WTC11 (cell line): Measurements from ENCODE around the gene PPP1R16B. TPM values are rescaled to one million over a fixed set of nuclear protein-coding genes. Genes with fewer than 3 reads are reported as not detected.

Experiments used
- ATAC-seq: fragments of 200-7000 bp; cut with Tn5 transposase; 2 replicates; pipeline ENCODE4 v1.10.0; 2021; ENCODE audit warnings: mild to moderate bottlenecking, moderate library complexity
- CTCF ChIA-PET: fragments of 300-600 bp; sonication (Branson Sonifier 250); formaldehyde crosslinking; loops from one replicate; lab custom pipeline; 2021; ENCODE audit warnings: antibody characterized with exemption; lab: Charles Lee
- POLR2A ChIA-PET: fragments of 350-600 bp; sonication (Branson Sonifier 250); formaldehyde crosslinking; loops from one replicate; lab custom pipeline; 2021; ENCODE audit warnings: antibody characterized with exemption; lab: Charles Lee
- DNase-seq: peaks from one replicate; pipeline ENCODE4 v3.0.0; 2021; ENCODE audit warnings: low spot score
- H3K27ac Mint-ChIP-seq: 2 replicates; pipeline ENCODE4 v1.8.0; 2021; ENCODE audit warnings: mixed read lengths
- H3K27me3 Mint-ChIP-seq: 2 replicates; pipeline ENCODE4 v1.8.0; 2021; ENCODE audit warnings: low read depth, mild to moderate bottlenecking, moderate library complexity, mixed read lengths
- H3K36me3 Mint-ChIP-seq: 2 replicates; pipeline ENCODE4 v1.8.0; 2021; ENCODE audit warnings: mixed read lengths
- H3K4me1 Mint-ChIP-seq: 2 replicates; pipeline ENCODE4 v1.8.0; 2022; ENCODE audit warnings: mixed read lengths
- H3K4me3 Mint-ChIP-seq: 2 replicates; pipeline ENCODE4 v1.8.0; 2021; ENCODE audit warnings: mild to moderate bottlenecking, moderate library complexity, mixed read lengths
- H3K9me3 Mint-ChIP-seq: 2 replicates; pipeline ENCODE4 v1.8.0; 2021; ENCODE audit warnings: mixed read lengths
- CREB1 ChIP-seq: sonication (generic); formaldehyde crosslinking; IDR thresholded peaks from 2 replicates; pipeline ENCODE4 v1.8.0; 2023; ENCODE audit warnings: mild to moderate bottlenecking, missing genetic modification reagents
- CREM ChIP-seq: sonication (generic); formaldehyde crosslinking; IDR thresholded peaks from 2 replicates; pipeline ENCODE4 v1.8.1; 2022; ENCODE audit warnings: mild to moderate bottlenecking, missing genetic modification reagents, moderate library complexity
- E2F1 ChIP-seq: sonication (generic); formaldehyde crosslinking; IDR thresholded peaks from 2 replicates; pipeline ENCODE4 v1.8.0; 2022; ENCODE audit warnings: mild to moderate bottlenecking, missing genetic modification reagents
- E2F5 ChIP-seq: sonication (generic); formaldehyde crosslinking; IDR thresholded peaks from 2 replicates; pipeline ENCODE4 v1.8.1; 2022; ENCODE audit warnings: mild to moderate bottlenecking, moderate library complexity, missing genetic modification reagents
- ERG ChIP-seq: fragments of 250-450 bp; sonication (Bioruptor Pico); IDR thresholded peaks from 2 replicates; pipeline ENCODE4 v1.8.0; 2021; ENCODE audit warnings: mild to moderate bottlenecking
- ESRRA ChIP-seq: sonication (generic); formaldehyde crosslinking; IDR thresholded peaks from 2 replicates; pipeline ENCODE4 v1.8.1; 2022; ENCODE audit warnings: mild to moderate bottlenecking, missing genetic modification reagents, borderline replicate concordance
- FOXJ3 ChIP-seq: sonication (generic); formaldehyde crosslinking; IDR thresholded peaks from 2 replicates; pipeline ENCODE4 v1.9.0; 2021; ENCODE audit warnings: missing genetic modification reagents, mild to moderate bottlenecking, borderline replicate concordance
- GTF2I ChIP-seq: fragments of 250-450 bp; sonication (Bioruptor Pico); conservative IDR thresholded peaks from 2 replicates; pipeline ENCODE4 v1.4.0; 2021; ENCODE audit warnings: mild to moderate bottlenecking
- HMGA2 ChIP-seq: fragments of 250-450 bp; sonication (Bioruptor Pico); IDR thresholded peaks from 2 replicates; pipeline ENCODE4 v1.4.0; 2021; ENCODE audit warnings: mild to moderate bottlenecking, moderate library complexity
- NFYB ChIP-seq: sonication (generic); formaldehyde crosslinking; conservative IDR thresholded peaks from 2 replicates; pipeline ENCODE4 v1.8.0; 2022; ENCODE audit warnings: low read depth, missing genetic modification reagents
- PRDM15 ChIP-seq: sonication (generic); formaldehyde crosslinking; IDR thresholded peaks from 2 replicates; pipeline ENCODE4 v1.8.0; 2022; ENCODE audit warnings: missing genetic modification reagents
- TCF7 ChIP-seq: sonication (generic); formaldehyde crosslinking; IDR thresholded peaks from 2 replicates; pipeline ENCODE4 v1.8.0; 2022; ENCODE audit warnings: mild to moderate bottlenecking, low read depth, missing genetic modification reagents, moderate library complexity
- TEAD1 ChIP-seq: sonication (generic); formaldehyde crosslinking; IDR thresholded peaks from 2 replicates; pipeline ENCODE4 v1.8.0; 2022; ENCODE audit warnings: mild to moderate bottlenecking, missing genetic modification reagents
- ZNF121 ChIP-seq: sonication (generic); formaldehyde crosslinking; IDR thresholded peaks from 2 replicates; pipeline ENCODE4 v1.8.0; 2023; ENCODE audit warnings: missing genetic modification reagents
- ZNF263 ChIP-seq: sonication (generic); formaldehyde crosslinking; IDR thresholded peaks from 2 replicates; pipeline ENCODE4 v1.8.1; 2022; ENCODE audit warnings: low read depth, mild to moderate bottlenecking, moderate library complexity, missing genetic modification reagents
- ZNF423 ChIP-seq: fragments of 250-450 bp; sonication (Bioruptor Pico); IDR thresholded peaks from 2 replicates; pipeline ENCODE4 v2.1.2; 2022; ENCODE audit warnings: mild to moderate bottlenecking, moderate library complexity
- ZNF425 ChIP-seq: fragments of 250-450 bp; sonication (Bioruptor Pico); conservative IDR thresholded peaks from 2 replicates; pipeline ENCODE4 v1.9.0; 2021; ENCODE audit warnings: mild to moderate bottlenecking
- total RNA-seq: library from RNA; stranded (reverse); gene quantifications from 3 replicates; pipeline ENCODE4 v1.2.3, GENCODE V29; 2021

PPP1R16B gene
- total RNA-seq, 1 experiment from 2014 or later, result 12.0 TPM

GRCh38 chr20:38804221-38804620 lies 1.3 kb upstream of the PPP1R16B start (continued):
- TF ChIP-seq ZNF425, result no peak
- no peak for TF ChIP-seq HMGA2

GRCh38 chr20:38804682-38805501 lies 605 bp upstream of the PPP1R16B start:
- TF ChIP-seq NFYB (CRISPR knock-in tag) (no peak), ZNF423 (CRISPR knock-in tag) (peak; percentile 54; the same call in 1 of the 2 replicates), ERG (CRISPR knock-in tag) (0 out of 2 replicates have a peak, but pooled peaks have one; percentile 15), ZNF263 (CRISPR knock-in tag) (no peak), CREM (CRISPR knock-in tag) (no peak), GTF2I (CRISPR knock-in tag) (peak; percentile 93), E2F1 (CRISPR knock-in tag) (no peak), ZNF121 (CRISPR knock-in tag) (0 out of 2 replicates have a peak, but pooled peaks have one; percentile 18), ESRRA (CRISPR knock-in tag) (0 out of 2 replicates have a peak, but pooled peaks have one; percentile 45), TCF7 (CRISPR knock-in tag) (no peak), FOXJ3 (CRISPR knock-in tag) (no peak), E2F5 (no peak), TEAD1 (CRISPR knock-in tag) (no peak), CREB1 (CRISPR knock-in tag) (no peak), PRDM15 (CRISPR knock-in tag) (no peak)
- H3K4me1 Mint-ChIP-seq, result peaks cover 37% of the 10 kb centered on the region

More at GRCh38 chr20:38804682-38805501, 605 bp upstream of the PPP1R16B start:
- Mint-ChIP-seq H3K36me3 (no peaks in the 10 kb centered on the region), H3K4me3 (peak overlapping the region; percentile 82), H3K9me3 (no peaks in the 10 kb centered on the region), H3K27me3 (peaks cover 31% of the 10 kb centered on the region), H3K27ac (peak overlapping the region; percentile 97)
- peak; percentile 50 for ATAC-seq
- POLR2A ChIA-PET, result interaction anchor here (0.9 to 1.4 kb wide), 6 partner anchors 25 to 122 kb away, joined by 3 to 7 read pairs (median 4); partner anchors contain the start of gene FAM83D
- CTCF ChIA-PET, result interaction anchor here (0.7 to 4.1 kb wide), 19 partner anchors 11 to 244 kb away, joined by 3 to 39 read pairs (median 4); partner anchors contain the start of genes ACTR5 and FAM83D
- peak; percentile 48 for DNase-seq
